CD4-positive, alpha-beta T cell treated with Interleukin-1 beta for 1 hour (primary cell): ENCODE data around the gene SLC1A7.

Experiments used
- DNase-seq, 2 donors: peaks; one replicate each; pipeline ENCODE4 v3.0.0-alpha.2; 2020 to 2022

Gene SLC1A7

GRCh38 chr1:53115403-53116306, 26.8 kb downstream of the SLC1A7 start:
- DNase-seq: no peak

- DNase-seq: no peak
These were observed 27.6 kb downstream of the SLC1A7 start for GRCh38 chr1:53114581-53115400.

GRCh38 chr1:53114090-53114489, 28.3 kb downstream of the SLC1A7 start:
- DNase-seq: no peak

GRCh38 chr1:53112861-53113260, 29.6 kb downstream of the SLC1A7 start:
- DNase-seq: no peak

GRCh38 chr1:53112271-53112774, 30.1 kb downstream of the SLC1A7 start:
- no peak for DNase-seq

GRCh38 chr1:53111693-53112092, 30.7 kb downstream of the SLC1A7 start:
- no peak for DNase-seq

GRCh38 chr1:53111073-53111556, 31.3 kb downstream of the SLC1A7 start:
- DNase-seq: no peak

- no peak for DNase-seq
These were observed 31.9 kb downstream of the SLC1A7 start for GRCh38 chr1:53110370-53111072.

GRCh38 chr1:53108646-53109580, 33.5 kb downstream of the SLC1A7 start:
- DNase-seq: no peak

- DNase-seq: no peak
These were observed 34.7 kb downstream of the SLC1A7 start for GRCh38 chr1:53107570-53108322.

- no peak for DNase-seq
These were observed 35.3 kb downstream of the SLC1A7 start for GRCh38 chr1:53107090-53107489.

- DNase-seq: no peak
These were observed 38.0 kb downstream of the SLC1A7 start for GRCh38 chr1:53104289-53104913.

GRCh38 chr1:53094533-53094919, 47.9 kb downstream of the SLC1A7 start:
- DNase-seq: no peak

GRCh38 chr1:53093778-53094532, 48.5 kb downstream of the SLC1A7 start:
- no peak for DNase-seq

- no peak for DNase-seq
These were observed 49.0 kb downstream of the SLC1A7 start for GRCh38 chr1:53093451-53093754.

- no peak for DNase-seq
These were observed 49.6 kb downstream of the SLC1A7 start for GRCh38 chr1:53092659-53093450.

GRCh38 chr1:53091841-53092645, 50.4 kb downstream of the SLC1A7 start:
- DNase-seq: no peak
